ENCODE results near the gene TBC1D12.
"Not testable (repeated sequence)": the region's sequence is repeated elsewhere in the genome, so short reads cannot be mapped to it uniquely, and the experiment has no call there.

TBC1D12 gene
- long read RNA-seq, donor 1: 0 reads
- long read RNA-seq, donor 2, full-length matches to known transcripts: 1 of 1 reads
- long read RNA-seq, donor 2, partial matches to known transcripts: 0 of 1 reads
- long read RNA-seq, donor 2, other reads (novel, unspliced or antisense): 0 of 1 reads
- long read RNA-seq, donor 3, full-length matches to known transcripts: 1 of 1 reads
- long read RNA-seq, donor 3, partial matches to known transcripts: 0 of 1 reads
- long read RNA-seq, donor 3, other reads (novel, unspliced or antisense): 0 of 1 reads
- long read RNA-seq, donor 4: 0 reads
- long read RNA-seq, donor 5, full-length matches to known transcripts: 1 of 1 reads
- long read RNA-seq, donor 5, partial matches to known transcripts: 0 of 1 reads
- long read RNA-seq, donor 5, other reads (novel, unspliced or antisense): 0 of 1 reads
- long read RNA-seq, donor 6, full-length matches to known transcripts: 1 of 1 reads
- long read RNA-seq, donor 6, partial matches to known transcripts: 0 of 1 reads
- long read RNA-seq, donor 6, other reads (novel, unspliced or antisense): 0 of 1 reads
- long read RNA-seq, donor 7: 0 reads
- long read RNA-seq, donor 8, full-length matches to known transcripts: 1 of 1 reads
- long read RNA-seq, donor 8, partial matches to known transcripts: 0 of 1 reads
- long read RNA-seq, donor 8, other reads (novel, unspliced or antisense): 0 of 1 reads

- DNase-seq: peak; percentile 99
These were observed at the start of gene TBC1D12 for GRCh38 chr10:94402204-94402842. Gene TBC1D12, plus strand, starts transcription at chr10:94402541. Its CDS starts 73 bp downstream, at chr10:94402614.

GRCh38 chr10:94353336-94353735 is 49.0 kb upstream of the TBC1D12 start:
- no peak for DNase-seq

- DNase-seq: no peak
These were observed 46.5 kb upstream of the TBC1D12 start for GRCh38 chr10:94355841-94356240.

- no peak for DNase-seq
These were observed 45.1 kb upstream of the TBC1D12 start for GRCh38 chr10:94357193-94357592.

GRCh38 chr10:94358480-94358879 is 43.9 kb upstream of the TBC1D12 start:
- DNase-seq: no peak

- no peak for DNase-seq
These were observed 41.1 kb upstream of the TBC1D12 start for GRCh38 chr10:94361171-94361794.

- DNase-seq: peak; percentile 88
These were observed 39.7 kb upstream of the TBC1D12 start, which contains the start of gene NOC3L for GRCh38 chr10:94362360-94363250. Gene NOC3L, minus strand, starts transcription at chr10:94362939. Its CDS starts 101 bp downstream, at chr10:94362838.

- DNase-seq: no peak
These were observed 39.1 kb upstream of the TBC1D12 start for GRCh38 chr10:94363251-94363565.

- no peak for DNase-seq
These were observed 37.9 kb upstream of the TBC1D12 start for GRCh38 chr10:94364482-94364881.

- no peak for DNase-seq
These were observed 36.0 kb upstream of the TBC1D12 start for GRCh38 chr10:94366382-94366781.

- DNase-seq: no peak
These were observed 31.8 kb upstream of the TBC1D12 start for GRCh38 chr10:94370501-94370900.

- DNase-seq: no peak
These were observed 27.0 kb upstream of the TBC1D12 start for GRCh38 chr10:94375374-94375773.

GRCh38 chr10:94376865-94377264 is 25.5 kb upstream of the TBC1D12 start:
- no peak for DNase-seq

- DNase-seq: no peak
These were observed 18.8 kb upstream of the TBC1D12 start for GRCh38 chr10:94383530-94383929.

GRCh38 chr10:94385733-94386132 is 16.6 kb upstream of the TBC1D12 start:
- DNase-seq: not testable (repeated sequence)

- not testable (repeated sequence) for DNase-seq
These were observed 10.2 kb upstream of the TBC1D12 start for GRCh38 chr10:94392117-94392516.

- DNase-seq: no peak
These were observed 4.6 kb upstream of the TBC1D12 start for GRCh38 chr10:94397549-94398370.

- no peak for DNase-seq
These were observed 3.6 kb upstream of the TBC1D12 start for GRCh38 chr10:94398762-94399161.

- no peak for DNase-seq
These were observed 570 bp downstream of the TBC1D12 start for GRCh38 chr10:94402843-94403379.

Data from right kidney (tissue), 9 donors.